ENCODE measurements around the gene RIOK2. TPM values are rescaled to one million over a fixed set of nuclear protein-coding genes. Genes with fewer than 3 reads are reported as not detected.
A peak's percentile ranks its signal among the peaks of the same experiment; 100 is the strongest.
"Not testable (repeated sequence)": the region's sequence is repeated elsewhere in the genome, so short reads cannot be mapped to it uniquely, and the experiment has no call there.

Gene RIOK2
- total RNA-seq, 4 donors from 2014 or later: 7.9 to 26.1 (median 17.4) TPM

GRCh38 chr5:97193355-97193688 is 10.3 kb upstream of the RIOK2 start:
- TF ChIP-seq POLR2A (IDR thresholded peaks at IDR 0.05) (no peak), CTCF (IDR thresholded peaks at IDR 0.05) (no peak)
- 56 to 69% methylated on average over 4 of the region's 4 CpGs for WGBS, 2 donors
- intact Hi-C loops (cut with DNase I; ENCODE audit: low total_unique reads): no loop called here
- no peak for DNase-seq (ENCODE audit: low spot score in 2 of 2)
- no peak overlapping the region for H3K4me3 ChIP-seq (ENCODE audit: low read depth, poor library complexity, severe bottlenecking)

- H3K4me3 ChIP-seq (ENCODE audit: low read depth, poor library complexity, severe bottlenecking): no peak overlapping the region
- intact Hi-C loops (cut with DNase I; ENCODE audit: low total_unique reads): no loop called here
- TF ChIP-seq POLR2A (IDR thresholded peaks at IDR 0.05): no peak
- TF ChIP-seq CTCF (IDR thresholded peaks at IDR 0.05): no peak
- DNase-seq (ENCODE audit: low spot score in 2 of 2): no peak
- WGBS, 2 donors: 49 to 53% methylated on average over 5 of the region's 5 CpGs
Observed at GRCh38 chr5:97192580-97193354, 9.7 kb upstream of the RIOK2 start.

- TF ChIP-seq CTCF (IDR thresholded peaks at IDR 0.05): no peak
- no peak for TF ChIP-seq POLR2A (IDR thresholded peaks at IDR 0.05)
- intact Hi-C loops (cut with DNase I; ENCODE audit: low total_unique reads): no loop called here
- WGBS, 2 donors: 81% methylated on average over 2 of the region's 2 CpGs
- DNase-seq (ENCODE audit: low spot score in 2 of 2): no peak
- no peak overlapping the region for H3K4me3 ChIP-seq (ENCODE audit: low read depth, poor library complexity, severe bottlenecking)
Observed at GRCh38 chr5:97191893-97192292, 8.8 kb upstream of the RIOK2 start.

GRCh38 chr5:97189523-97189922 is 6.5 kb upstream of the RIOK2 start:
- DNase-seq (ENCODE audit: low spot score in 2 of 2); intact Hi-C loops (cut with DNase I; ENCODE audit: low total_unique reads); H3K4me3 ChIP-seq (ENCODE audit: low read depth, poor library complexity, severe bottlenecking): not testable (repeated sequence)
- WGBS, 2 donors: 90 to 93% methylated on average over 1 of the region's 1 CpG

- intact Hi-C loops (cut with DNase I; ENCODE audit: low total_unique reads): no loop called here
- WGBS, 2 donors: 43 to 44% methylated on average over 6 of the region's 6 CpGs
Observed at GRCh38 chr5:97183930-97184213, 825 bp upstream of the RIOK2 start.

GRCh38 chr5:97182571-97183099 is 412 bp downstream of the RIOK2 start:
- H3K4me3 ChIP-seq (ENCODE audit: low read depth, poor library complexity, severe bottlenecking): peak overlapping the region; percentile 72
- intact Hi-C loops (cut with DNase I; ENCODE audit: low total_unique reads): no loop called here
- TF ChIP-seq POLR2A (IDR thresholded peaks at IDR 0.05) (no peak), CTCF (IDR thresholded peaks at IDR 0.05) (no peak)
- WGBS, 2 donors: 0 to 1% methylated on average over 12 of the region's 12 CpGs
- no peak for DNase-seq (ENCODE audit: low spot score in 2 of 2)

More at GRCh38 chr5:97183930-97184213, 825 bp upstream of the RIOK2 start:
- no peak for DNase-seq (ENCODE audit: low spot score in 2 of 2)
- peak overlapping the region; percentile 72 for H3K4me3 ChIP-seq (ENCODE audit: low read depth, poor library complexity, severe bottlenecking)
- TF ChIP-seq CTCF (IDR thresholded peaks at IDR 0.05) (no peak), POLR2A (IDR thresholded peaks at IDR 0.05) (no peak)
